WI38 (cell line): ENCODE measurements around the gene ZDHHC13.

Source experiments
- H3K4me3 ChIP-seq: 2 replicates; pipeline ENCODE4 v1.5.1; 2011; ENCODE audit warnings: low read depth, mild to moderate bottlenecking, control low read depth, low read length
- CTCF ChIP-seq: IDR thresholded peaks from 2 replicates; pipeline ENCODE4 v1.5.1; 2012; ENCODE audit warnings: low read depth, mild to moderate bottlenecking, control low read depth, low read length

ZDHHC13 gene

GRCh38 chr11:19168090-19168489 is 51.1 kb downstream of the ZDHHC13 start:
- TF ChIP-seq CTCF: no peak
- no peak overlapping the region for H3K4me3 ChIP-seq

- no peak for TF ChIP-seq CTCF
- no peak overlapping the region for H3K4me3 ChIP-seq
Measured at GRCh38 chr11:19173004-19173689, 56.2 kb downstream of the ZDHHC13 start.

DNA sequence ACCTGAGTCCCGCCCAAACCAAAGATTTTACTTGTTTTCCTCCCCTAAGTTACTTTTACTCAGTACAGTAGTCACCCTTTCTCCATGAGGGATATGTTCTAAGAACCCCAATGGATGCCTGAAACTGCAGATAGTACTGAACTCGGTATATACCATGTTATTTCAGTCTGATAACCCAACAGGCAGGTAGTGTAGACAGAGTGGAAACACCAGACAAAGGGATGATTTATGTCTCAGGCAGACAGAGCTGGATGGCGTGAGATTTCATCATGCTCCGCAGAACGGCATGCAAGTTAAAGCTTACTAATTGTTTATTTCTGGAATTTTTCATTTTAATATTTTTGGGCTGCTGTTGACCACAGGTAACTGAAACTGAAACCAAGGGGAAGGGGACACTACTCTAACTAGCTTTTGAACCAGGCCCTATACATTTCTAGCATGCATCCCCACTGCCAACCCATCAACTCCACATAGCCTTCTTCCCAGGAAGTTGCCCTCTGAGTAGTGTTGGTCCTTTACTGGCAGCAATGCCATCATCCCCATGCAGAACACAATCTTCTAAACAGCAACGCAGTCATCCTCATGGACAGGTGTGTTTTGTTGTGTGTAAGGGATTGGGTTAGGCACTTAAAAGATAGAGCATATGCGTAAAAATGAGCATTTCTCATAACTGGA is 57.1 kb downstream of the ZDHHC13 start:
- TF ChIP-seq CTCF: no peak
- no peak overlapping the region for H3K4me3 ChIP-seq

DNA sequence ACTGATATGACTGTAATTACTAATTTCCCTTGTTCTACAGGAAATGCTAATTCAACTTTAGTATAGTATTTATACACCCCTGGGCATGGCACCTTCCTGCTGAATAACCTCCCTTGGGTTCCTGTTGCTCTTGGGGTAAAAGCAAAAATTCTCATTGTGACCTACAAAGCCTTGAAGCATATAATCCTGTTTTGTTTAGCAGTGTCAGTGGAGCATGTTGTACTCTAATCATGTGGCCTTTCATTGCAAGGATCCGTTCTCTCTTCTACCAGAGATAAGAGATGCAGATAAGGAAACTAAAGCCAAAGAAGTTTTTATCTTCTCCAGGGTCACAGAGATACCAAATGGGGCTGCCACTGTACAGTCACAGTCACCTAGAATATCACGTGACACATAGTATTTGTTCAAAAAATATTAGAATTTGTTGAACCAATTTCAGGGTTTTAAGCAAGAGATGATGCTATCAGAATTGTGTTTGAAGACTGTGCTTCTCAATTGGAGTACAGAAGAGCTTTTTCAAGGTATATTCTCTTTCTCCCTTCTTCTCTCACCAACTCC is 59.7 kb downstream of the ZDHHC13 start:
- no peak overlapping the region for H3K4me3 ChIP-seq
- TF ChIP-seq CTCF: no peak

GRCh38 chr11:19181531-19182261 is 64.7 kb downstream of the ZDHHC13 start:
- H3K4me3 ChIP-seq: no peak overlapping the region
- TF ChIP-seq CTCF: no peak

GRCh38 chr11:19183646-19184045 is 66.7 kb downstream of the ZDHHC13 start:
- no peak for TF ChIP-seq CTCF
- H3K4me3 ChIP-seq: no peak overlapping the region
